HG03064 (cell line): ENCODE results near the gene CARS1.

ENCODE experiments used
- ATAC-seq: cut with Tn5 transposase; IDR thresholded peaks from one replicate; pipeline ENCODE4 v1.9.1; 2021; ENCODE audit warnings: low read depth; ENCODE audit not compliant: unreplicated experiment

The CARS1 gene

DNA sequence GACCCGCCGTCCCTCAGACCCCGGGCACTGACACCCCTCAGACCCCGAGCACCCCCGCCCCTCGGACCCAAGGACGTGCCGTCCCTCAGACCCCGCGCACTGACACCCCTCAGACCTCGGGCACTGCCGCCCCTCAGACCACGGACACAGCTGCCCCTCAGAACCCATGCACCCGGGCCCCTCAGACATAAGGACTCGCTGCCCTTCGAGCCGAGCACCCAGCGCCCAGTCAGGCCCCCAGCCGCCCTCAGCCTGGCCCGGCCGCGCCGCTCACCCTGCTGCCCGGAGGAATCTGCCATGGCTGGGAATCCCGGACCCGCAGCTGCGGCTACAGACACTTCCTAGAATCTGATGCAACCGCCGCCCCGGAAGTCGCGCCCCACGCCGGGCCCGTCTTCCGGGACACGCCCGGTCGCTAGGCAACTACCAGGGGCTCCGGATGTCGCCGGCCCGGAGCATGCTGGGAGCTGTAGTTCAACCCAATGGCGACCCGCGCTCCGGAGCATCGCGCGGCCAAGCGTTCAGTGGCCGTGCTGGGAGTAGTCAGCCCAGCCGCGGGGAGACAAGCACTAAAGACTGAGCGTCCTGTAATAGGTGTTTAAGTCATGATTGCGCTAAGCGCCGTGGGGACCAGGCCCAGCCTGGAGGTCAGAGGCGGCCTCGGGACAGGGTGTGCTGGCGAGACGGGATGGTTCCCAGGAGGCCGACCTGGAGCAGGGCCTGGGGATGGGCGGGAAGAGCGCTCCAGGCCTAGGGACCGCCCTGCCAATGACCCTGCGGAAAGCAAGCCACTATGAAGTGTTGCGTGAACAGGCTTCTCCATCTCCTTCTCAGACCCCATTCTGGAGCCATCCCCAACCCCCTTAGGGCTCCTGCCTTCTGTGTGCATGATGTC is at the start of gene CARS1:
Gene CARS1, minus strand, starts transcription at position 355 of the 895 bp plus-strand sequence. Its CDS starts 56 bp downstream, at position 299.
- ATAC-seq: peak; percentile 92

GRCh38 chr11:3105791-3106735 is 48.8 kb upstream of the CARS1 start:
- no peak for ATAC-seq

GRCh38 chr11:3104961-3105790 is 48.0 kb upstream of the CARS1 start:
- ATAC-seq: no peak

DNA sequence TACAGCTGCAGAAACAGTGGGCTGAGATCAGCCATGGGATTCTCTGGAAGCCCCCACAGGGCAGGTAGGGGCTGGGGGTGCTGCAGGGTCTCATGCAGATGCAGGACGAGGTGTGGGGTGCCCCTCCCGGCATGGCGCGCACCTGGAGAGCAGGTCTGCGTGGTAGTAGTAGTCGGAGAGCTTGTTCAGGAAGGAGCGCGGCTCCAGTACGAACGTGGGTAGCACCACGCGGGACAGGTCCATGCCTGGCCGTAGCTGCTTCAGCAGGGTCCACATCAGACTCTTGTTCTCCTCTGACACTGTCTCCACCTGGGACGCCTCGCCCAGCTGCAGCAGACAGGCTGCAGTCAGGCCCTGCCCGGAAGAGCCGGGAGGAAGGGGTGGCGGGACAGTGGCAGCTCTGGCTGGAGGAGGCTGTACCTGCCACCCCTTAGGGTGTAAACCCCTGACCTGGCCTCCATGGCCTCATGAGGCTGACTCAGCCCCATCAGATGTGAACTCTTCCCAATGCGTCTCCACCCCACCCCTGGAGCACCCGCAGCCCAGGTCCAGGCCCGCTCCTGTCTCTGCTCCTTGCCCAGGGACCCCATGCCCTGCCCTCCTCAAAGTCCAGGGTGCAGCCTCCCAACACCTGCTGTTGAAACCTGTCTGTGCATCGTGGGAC is 47.0 kb upstream of the CARS1 start:
- no peak for ATAC-seq

- ATAC-seq: no peak
Measured at GRCh38 chr11:3103076-3103475, 45.9 kb upstream of the CARS1 start.

DNA sequence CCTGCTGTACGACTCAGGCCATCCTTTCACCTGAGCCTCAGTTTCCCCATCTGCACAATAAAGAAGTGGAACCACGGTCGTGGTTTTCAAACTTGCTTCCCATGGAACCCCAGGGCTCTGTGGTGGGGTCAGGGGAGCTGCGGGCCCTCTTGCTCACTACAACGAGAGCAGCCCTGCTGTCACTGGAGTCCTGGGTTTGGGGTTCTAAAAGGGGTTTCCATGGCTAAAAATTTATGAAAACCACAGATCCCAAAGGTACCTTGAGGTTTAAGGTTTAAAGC is 45.4 kb upstream of the CARS1 start:
- ATAC-seq: no peak

GRCh38 chr11:3101921-3102640 is 44.9 kb upstream of the CARS1 start:
- ATAC-seq: no peak

DNA sequence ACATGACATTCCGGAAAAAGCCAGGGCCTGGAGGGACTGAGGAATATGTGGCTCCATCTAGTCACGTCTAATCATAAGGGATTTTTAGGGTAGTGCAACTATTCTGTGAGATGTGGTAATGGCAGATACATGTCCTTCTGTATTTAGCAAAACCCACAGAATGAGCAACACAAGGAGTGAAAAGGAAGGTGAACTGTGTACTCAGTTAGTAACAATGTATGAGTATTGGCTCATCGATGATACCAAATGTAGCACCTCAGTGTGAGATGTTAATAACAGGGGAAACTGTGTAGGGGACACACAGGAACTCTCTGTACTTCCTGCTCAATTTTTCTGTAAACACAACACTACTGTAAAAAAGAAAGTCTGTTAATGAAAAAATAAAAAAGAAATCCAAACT is 42.0 kb upstream of the CARS1 start:
- no peak for ATAC-seq

DNA sequence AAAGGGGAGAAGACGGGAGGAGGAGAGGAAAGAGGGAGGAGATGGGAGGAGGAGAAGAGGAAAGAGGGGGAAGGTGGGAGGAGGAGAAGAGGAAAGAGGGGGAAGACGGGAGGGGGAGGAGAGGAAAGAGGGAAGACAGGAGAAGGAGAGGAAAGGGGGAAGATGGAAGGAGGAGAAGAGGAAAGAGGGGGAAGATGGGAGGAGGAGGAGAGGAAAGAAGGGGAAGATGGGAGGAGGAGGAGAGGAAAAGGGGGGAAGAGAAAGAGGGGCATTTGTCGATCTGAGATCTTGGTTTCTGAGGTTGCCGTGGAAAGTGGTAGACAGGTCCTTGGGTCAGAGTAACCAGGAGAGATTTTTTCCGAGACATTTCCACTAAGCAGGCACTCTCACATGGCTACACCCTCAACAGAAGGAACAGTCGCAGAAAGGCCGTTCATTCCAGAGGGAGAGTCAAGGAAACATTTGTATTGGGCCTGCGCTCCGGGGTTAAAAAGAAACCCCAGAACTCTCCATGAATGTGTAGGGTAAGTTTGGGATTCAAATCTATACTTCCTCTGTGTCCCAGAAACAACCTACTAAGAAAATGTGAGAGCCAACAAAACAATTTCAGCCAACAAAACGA is 39.8 kb upstream of the CARS1 start:
- ATAC-seq: no peak

- no peak for ATAC-seq
Measured at GRCh38 chr11:3095712-3096361, 38.6 kb upstream of the CARS1 start.

GRCh38 chr11:3094223-3094824 is 37.1 kb upstream of the CARS1 start:
- no peak for ATAC-seq

GRCh38 chr11:3093281-3094191 is 36.3 kb upstream of the CARS1 start:
- no peak for ATAC-seq

DNA sequence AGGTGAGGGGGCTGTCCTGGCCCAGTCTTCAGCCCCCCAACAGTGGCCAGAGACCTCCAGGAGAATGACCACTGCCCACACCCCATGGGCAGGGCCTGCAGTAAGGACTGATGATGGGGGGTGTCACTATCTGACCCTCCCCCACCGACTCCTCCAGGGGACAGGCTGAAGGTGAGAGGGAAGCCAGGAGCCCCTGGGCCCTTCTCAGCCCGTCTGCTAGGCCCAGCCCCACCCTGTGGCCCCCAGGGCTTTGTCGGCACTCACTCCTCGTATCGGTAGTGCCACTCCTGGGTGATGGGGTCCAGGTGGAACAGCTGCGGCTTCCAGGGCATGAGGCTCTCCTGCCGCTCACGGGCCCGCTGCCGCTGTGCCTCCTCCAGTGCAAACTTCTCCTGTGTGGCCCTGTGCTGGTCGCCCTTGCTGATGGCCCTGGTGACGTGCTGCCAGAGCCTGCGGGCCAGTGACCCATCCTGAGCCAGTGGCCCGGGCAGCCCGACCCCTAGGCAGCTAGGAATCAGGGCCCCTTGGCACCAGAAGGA is 35.4 kb upstream of the CARS1 start:
- ATAC-seq: no peak

- ATAC-seq: peak; percentile 77
Measured at GRCh38 chr11:3091846-3092602, 34.8 kb upstream of the CARS1 start.

DNA sequence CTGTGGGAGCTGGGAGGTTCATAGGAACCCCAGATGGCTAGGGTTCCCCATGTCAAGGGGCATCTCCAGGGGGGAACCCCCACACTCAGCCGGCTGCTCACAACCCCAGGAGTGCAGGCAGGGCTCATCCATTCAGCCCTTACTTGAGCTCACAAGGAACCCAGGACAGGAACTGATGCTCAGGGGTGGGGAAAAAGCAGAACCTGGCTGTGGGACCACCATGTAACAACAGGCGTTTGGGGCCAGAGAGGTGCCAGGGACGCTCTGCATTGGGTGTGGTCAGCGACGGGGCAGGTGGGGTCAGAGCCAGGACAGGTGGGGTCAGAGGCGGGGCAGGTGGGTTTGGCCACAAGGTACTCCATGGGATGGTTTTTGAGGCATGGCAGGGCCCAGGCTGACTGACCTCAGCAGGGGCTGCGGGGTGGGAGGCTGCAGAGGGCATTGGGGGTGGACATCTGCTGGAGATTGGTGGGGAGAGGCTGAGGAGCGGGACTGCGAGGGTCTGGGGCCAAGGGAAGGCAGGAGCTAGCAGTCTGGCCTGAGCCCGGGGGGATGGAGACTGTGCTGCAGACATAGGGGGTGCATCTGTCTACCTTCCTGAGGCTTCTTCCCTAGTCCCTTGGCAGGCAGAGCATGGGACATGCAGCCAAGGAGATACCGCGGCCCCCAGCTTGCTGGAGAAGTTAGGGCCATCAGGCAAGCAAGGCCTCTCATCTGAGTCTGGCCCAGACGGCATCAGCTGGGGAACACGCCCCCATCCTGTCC is 34.0 kb upstream of the CARS1 start:
- no peak for ATAC-seq
